B cell (primary cell): Measurements from ENCODE around the gene ETV6. TPM values are rescaled to one million over a fixed set of nuclear protein-coding genes. Genes with fewer than 3 reads are reported as not detected.

ENCODE experiments used
- ATAC-seq: fragments of 200-7000 bp; cut with Tn5 transposase; one replicate; pipeline ENCODE4 v1.10.0; 2021; ENCODE audit warnings: low read depth, mild to moderate bottlenecking, moderate number of reproducible peaks, moderate library complexity
- CTCF ChIA-PET: fragments of 350-600 bp; sonication (Branson Sonifier 250); formaldehyde crosslinking; loops from one replicate; lab custom pipeline; 2021; ENCODE audit warnings: antibody characterized with exemption, inconsistent platforms; lab: Charles Lee
- POLR2A ChIA-PET: fragments of 350-600 bp; sonication (Branson Sonifier 250); formaldehyde crosslinking; loops from one replicate; lab custom pipeline; 2021; ENCODE audit warnings: antibody characterized with exemption; lab: Charles Lee
- DNase-seq: peaks from one replicate; pipeline ENCODE4 v3.0.0; 2013
- H2AFZ ChIP-seq: 2 replicates; pipeline ENCODE4 v1.6.1; 2012; ENCODE audit warnings: mild to moderate bottlenecking, low read depth, low read length; ENCODE audit not compliant: insufficient read depth, poor library complexity, severe bottlenecking
- H3K27ac ChIP-seq, 2 donors: 1 replicate in 1 of 2; 2 replicates in 1 of 2; pipeline ENCODE4 v1.5.1; 2012 to 2013; ENCODE audit warnings: low read length in 2 of 2, mild to moderate bottlenecking in 2 of 2, moderate library complexity in 1 of 2
- H3K27me3 ChIP-seq, 4 experiments: fragments of 200-600 bp in 1 of 4; sonication (generic) in 1 of 4; replicated peaks in 1 of 4; 1 replicate in 2 of 4; 2 replicates in 2 of 4; pipeline versions ENCODE4 v1.6.1 to v1.7.0; 2013 to 2016; ENCODE audit warnings: low read length in 3 of 4, mild to moderate bottlenecking in 2 of 4, mixed read lengths in 1 of 4, moderate library complexity in 1 of 4; ENCODE audit not compliant: insufficient read depth in 4 of 4, control insufficient read depth in 3 of 4; ENCODE audit errors: control extremely low read depth in 1 of 4
- H3K36me3 ChIP-seq, 2 experiments: replicated peaks in 1 of 2; 1 replicate in 1 of 2; 2 replicates in 1 of 2; pipeline versions ENCODE4 v1.6.1 to v1.7.1; 2013; ENCODE audit warnings: low read length in 1 of 2; ENCODE audit not compliant: insufficient read depth in 2 of 2, control insufficient read depth in 1 of 2; ENCODE audit errors: control extremely low read depth in 1 of 2, extremely low read depth in 1 of 2
- H3K4me1 ChIP-seq, 2 donors: fragments of 200-600 bp in 1 of 2; sonication (generic) in 1 of 2; 1 replicate in 1 of 2; 2 replicates in 1 of 2; pipeline versions ENCODE4 v1.5.1 to v1.6.1; 2013 to 2017; ENCODE audit warnings: low read length in 2 of 2; ENCODE audit not compliant: control insufficient read depth in 2 of 2, insufficient read depth in 2 of 2
- H3K4me2 ChIP-seq: replicated peaks from 2 replicates; pipeline ENCODE3; 2012; ENCODE audit warnings: mild to moderate bottlenecking, low read depth, low read length; ENCODE audit not compliant: poor library complexity, severe bottlenecking
- H3K4me3 ChIP-seq, 5 experiments: fragments of 200-600 bp in 1 of 5; sonication (generic) in 1 of 5; 1 replicate in 3 of 5; 2 replicates in 2 of 5; pipeline versions ENCODE4 v1.5.1 to v1.7.0; 2011 to 2016; ENCODE audit warnings: low read length in 4 of 5, mild to moderate bottlenecking in 4 of 5, low read depth in 2 of 5, control low read depth in 1 of 5, moderate library complexity in 1 of 5; ENCODE audit not compliant: insufficient read depth in 1 of 5; ENCODE audit errors: control extremely low read depth in 1 of 5, extremely low read depth in 1 of 5
- H3K79me2 ChIP-seq: fragments of 200-600 bp; sonication (generic); one replicate; pipeline ENCODE4 v1.6.0; 2016; ENCODE audit warnings: low read length; ENCODE audit not compliant: control insufficient read depth, insufficient read depth
- H3K9ac ChIP-seq: fragments of 200-600 bp; sonication (generic); 2 replicates; pipeline ENCODE4 v1.6.1; 2017; ENCODE audit warnings: mild to moderate bottlenecking, low read length, moderate library complexity
- H3K9me3 ChIP-seq, 3 donors: one replicate each; pipeline versions ENCODE4 v1.6.1 to v1.7.1; 2013; ENCODE audit warnings: low read length in 2 of 3; ENCODE audit not compliant: control insufficient read depth in 2 of 3, insufficient read depth in 1 of 3; ENCODE audit errors: control extremely low read depth in 1 of 3
- H4K20me1 ChIP-seq: 2 replicates; pipeline ENCODE4 v1.6.0; 2012; ENCODE audit warnings: mild to moderate bottlenecking, low read length; ENCODE audit not compliant: insufficient read depth, control insufficient read depth, poor library complexity, severe bottlenecking
- H3K27ac Mint-ChIP-seq: one replicate; pipeline ENCODE4 v1.8.0; 2021; ENCODE audit warnings: mixed read lengths
- H3K27me3 Mint-ChIP-seq: one replicate; pipeline ENCODE4 v1.8.0; 2021; ENCODE audit warnings: mixed read lengths
- H3K4me1 Mint-ChIP-seq: one replicate; pipeline ENCODE4 v1.8.0; 2021; ENCODE audit warnings: mixed read lengths
- H3K4me3 Mint-ChIP-seq: one replicate; pipeline ENCODE4 v1.8.0; 2021; ENCODE audit warnings: mixed read lengths
- H3K9me3 Mint-ChIP-seq: one replicate; pipeline ENCODE4 v1.8.0; 2022; ENCODE audit warnings: mixed read lengths; ENCODE audit not compliant: insufficient read depth
- EZH2 ChIP-seq: IDR thresholded peaks from 2 replicates; pipeline ENCODE4 v1.6.1; 2012; ENCODE audit warnings: borderline replicate concordance, low read depth, mild to moderate bottlenecking, moderate library complexity, low read length; ENCODE audit not compliant: insufficient read depth, poor library complexity, severe bottlenecking
- WGBS: methylation state at CpG from one replicate; pipeline ENCODE4 v1.1.5; 2013; ENCODE audit warnings: missing lambda C conversion rate; ENCODE audit not compliant: insufficient coverage; 5-methylcytosine and 5-hydroxymethylcytosine counted together
- intact Hi-C: fragments of 100-400 bp; cut with micrococcal nuclease; formaldehyde crosslinking; loops from one replicate; pipeline ENCODE4 v1.10.0; 2022
- polyA plus RNA-seq: library from polyadenylated mRNA; depleted of rRNA; stranded (reverse); fragments of >200 nt; gene quantifications from 2 replicates; pipeline ENCODE4 v1.2.3, GENCODE V29; 2012
- total RNA-seq, 2 donors: library from RNA; stranded (reverse); fragments of 120-200 nt in 1 of 2; gene quantifications; 1 replicate in 1 of 2; 2 replicates in 1 of 2; pipeline versions ENCODE4 v1.2.3 to v1.2.4, GENCODE V29; 2013 to 2022
- TF ChIP-seq, protein P1 (sequence below): fragments of 200-600 bp; IDR thresholded peaks from one replicate; pipeline ENCODE4 v1.8.0; 2022; ENCODE audit warnings: antibody characterized with exemption, mild to moderate bottlenecking

Gene ETV6
- total and polyA plus RNA-seq, 2 donors (not counting 1 experiment from before 2014, with no cell fraction given) = 17.4 to 123 TPM

DNA sequence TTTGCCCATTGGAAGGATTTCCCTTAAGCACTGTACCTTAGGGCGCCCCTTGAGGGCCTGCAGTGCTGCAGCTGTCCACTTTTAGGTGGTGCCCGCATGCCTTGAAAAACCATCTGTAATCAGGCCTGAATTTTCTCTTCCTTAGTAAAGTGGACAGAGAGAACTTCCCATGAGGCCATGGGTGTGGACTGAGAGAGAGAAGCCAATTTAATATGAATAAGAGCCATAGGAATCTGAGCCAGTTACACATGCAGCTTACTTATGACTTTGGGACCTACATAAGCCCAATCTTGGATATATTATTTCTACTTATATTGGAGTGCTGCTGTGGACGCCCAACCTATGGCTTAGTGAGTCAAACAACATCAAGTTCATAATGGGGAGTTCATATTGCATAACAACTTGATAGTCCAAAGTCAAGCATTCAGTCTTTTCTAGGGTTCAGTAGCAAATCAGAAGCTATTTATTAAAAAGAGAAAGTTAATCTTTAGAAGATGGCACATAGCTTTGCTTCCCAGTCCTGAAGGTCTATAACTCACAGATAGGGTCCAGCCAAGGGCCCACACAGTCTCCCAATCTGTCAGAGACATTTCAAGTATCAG is 11.1 kb upstream of the ETV6 start:
- ChIA-PET POLR2A (no interaction called here), CTCF (interaction anchor here (0.9 to 1.3 kb wide), 2 partner anchors 11 to 395 kb away, joined by 3 to 5 read pairs; no protein-coding TSS in a partner anchor)
- DNase-seq = no peak
- no peak overlapping the region for H3K4me3 ChIP-seq
- H3K27ac ChIP-seq = no peak overlapping the region
- no peak overlapping the region for H3K4me2 ChIP-seq
- H3K9me3 ChIP-seq = peaks cover 0 to 9% (median 9%) of the 10 kb centered on the region in 3 donors
- H3K36me3 ChIP-seq = no peaks in the 10 kb centered on the region
- H2AFZ ChIP-seq = no peak overlapping the region
- ATAC-seq = no peak
- no peaks in the 10 kb centered on the region for H3K9me3 Mint-ChIP-seq
- H3K4me1 Mint-ChIP-seq = peaks cover 3% of the 10 kb centered on the region
- H3K4me1 ChIP-seq = no peaks in the 10 kb centered on the region
- TF ChIP-seq, protein P1, sequence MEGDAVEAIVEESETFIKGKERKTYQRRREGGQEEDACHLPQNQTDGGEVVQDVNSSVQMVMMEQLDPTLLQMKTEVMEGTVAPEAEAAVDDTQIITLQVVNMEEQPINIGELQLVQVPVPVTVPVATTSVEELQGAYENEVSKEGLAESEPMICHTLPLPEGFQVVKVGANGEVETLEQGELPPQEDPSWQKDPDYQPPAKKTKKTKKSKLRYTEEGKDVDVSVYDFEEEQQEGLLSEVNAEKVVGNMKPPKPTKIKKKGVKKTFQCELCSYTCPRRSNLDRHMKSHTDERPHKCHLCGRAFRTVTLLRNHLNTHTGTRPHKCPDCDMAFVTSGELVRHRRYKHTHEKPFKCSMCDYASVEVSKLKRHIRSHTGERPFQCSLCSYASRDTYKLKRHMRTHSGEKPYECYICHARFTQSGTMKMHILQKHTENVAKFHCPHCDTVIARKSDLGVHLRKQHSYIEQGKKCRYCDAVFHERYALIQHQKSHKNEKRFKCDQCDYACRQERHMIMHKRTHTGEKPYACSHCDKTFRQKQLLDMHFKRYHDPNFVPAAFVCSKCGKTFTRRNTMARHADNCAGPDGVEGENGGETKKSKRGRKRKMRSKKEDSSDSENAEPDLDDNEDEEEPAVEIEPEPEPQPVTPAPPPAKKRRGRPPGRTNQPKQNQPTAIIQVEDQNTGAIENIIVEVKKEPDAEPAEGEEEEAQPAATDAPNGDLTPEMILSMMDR = no peak
- no peak for TF ChIP-seq EZH2
- no peak overlapping the region for H3K27ac Mint-ChIP-seq
- no CpG with 5 or more reads among the region's 3 CpGs for WGBS
- no peak overlapping the region for H3K4me3 Mint-ChIP-seq
- H3K27me3 ChIP-seq = no peaks in the 10 kb centered on the region
- intact Hi-C loops = no loop called here
- no peak overlapping the region for H3K9ac ChIP-seq
- H3K27me3 Mint-ChIP-seq = no peaks in the 10 kb centered on the region
- H4K20me1 ChIP-seq = no peaks in the 10 kb centered on the region
- no peaks in the 10 kb centered on the region for H3K79me2 ChIP-seq

DNA sequence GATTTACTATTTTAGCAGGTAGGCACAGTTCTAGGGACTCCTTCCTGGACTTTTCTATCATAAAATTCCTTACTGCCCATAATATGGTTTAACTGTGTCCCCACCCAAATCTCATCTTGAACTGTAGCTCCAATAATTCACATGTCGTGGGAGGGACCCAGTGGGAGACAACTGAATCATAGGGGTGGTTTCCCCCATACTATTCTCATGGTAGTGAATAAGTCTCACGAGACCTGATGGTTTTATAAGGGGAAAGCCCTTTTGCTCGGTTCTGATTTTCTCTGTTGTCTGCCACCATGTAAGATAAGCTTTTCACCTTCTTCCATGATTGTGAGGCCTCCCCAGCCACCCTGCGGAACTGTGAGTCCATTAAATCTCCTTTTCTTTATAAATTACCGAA is 10.0 kb upstream of the ETV6 start:
- H3K27ac ChIP-seq = no peak overlapping the region
- peaks cover 3% of the 10 kb centered on the region for H3K4me1 Mint-ChIP-seq
- H3K9me3 Mint-ChIP-seq = no peaks in the 10 kb centered on the region
- TF ChIP-seq, protein P1 = no peak
- TF ChIP-seq EZH2 = no peak
- ChIA-PET CTCF (interaction anchor here (1.3 kb wide), 1 partner anchor 393 kb away, joined by 5 read pairs; no protein-coding TSS in a partner anchor), POLR2A (no interaction called here)
- no peak overlapping the region for H3K4me3 ChIP-seq
- H3K4me2 ChIP-seq = no peak overlapping the region
- ATAC-seq (no peak), DNase-seq (no peak)
- no peaks in the 10 kb centered on the region for H3K4me1 ChIP-seq
- no peak overlapping the region for H3K9ac ChIP-seq
- H3K9me3 ChIP-seq = peaks cover 0 to 9% (median 9%) of the 10 kb centered on the region in 3 donors
- intact Hi-C loops = no loop called here
- no peaks in the 10 kb centered on the region for H3K36me3 ChIP-seq
- H3K4me3 Mint-ChIP-seq = no peak overlapping the region
- H3K27me3 ChIP-seq = no peaks in the 10 kb centered on the region
- WGBS = 20% methylated on average over 1 of the region's 5 CpGs
- no peak overlapping the region for H2AFZ ChIP-seq
- H3K27me3 Mint-ChIP-seq = no peaks in the 10 kb centered on the region
- no peaks in the 10 kb centered on the region for H4K20me1 ChIP-seq
- H3K27ac Mint-ChIP-seq = no peak overlapping the region
- H3K79me2 ChIP-seq = no peaks in the 10 kb centered on the region
